Measurements from ENCODE around the gene NFKBIZ.
A peak's percentile ranks its signal among the peaks of the same experiment; 100 is the strongest.
"Not testable (repeated sequence)": the region's sequence is repeated elsewhere in the genome, so short reads cannot be mapped to it uniquely, and the experiment has no call there.

The NFKBIZ gene

DNA sequence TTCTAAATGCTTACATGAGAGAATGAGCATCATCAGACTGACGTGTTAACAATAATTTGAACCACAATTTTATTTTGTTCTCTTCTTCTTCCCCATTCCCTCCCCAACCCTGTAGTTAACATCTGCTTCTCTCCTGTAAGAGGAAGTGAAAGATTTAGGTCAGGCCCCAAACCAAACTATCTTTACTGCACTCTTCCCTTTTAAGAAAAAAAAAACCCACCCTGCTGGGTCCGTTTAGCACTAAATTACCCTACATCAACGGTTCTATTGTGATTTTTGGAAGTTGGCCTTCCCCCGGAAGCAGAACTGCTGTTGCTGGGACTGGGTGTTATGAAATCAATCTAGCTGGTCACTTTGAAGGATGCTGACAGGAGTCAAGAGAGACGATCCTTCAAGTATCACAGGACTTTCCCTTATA lies 49.4 kb downstream of the NFKBIZ start:
- DNase-seq (ENCODE audit: low read depth): peak; percentile 74
- TF ChIP-seq, protein P1, sequence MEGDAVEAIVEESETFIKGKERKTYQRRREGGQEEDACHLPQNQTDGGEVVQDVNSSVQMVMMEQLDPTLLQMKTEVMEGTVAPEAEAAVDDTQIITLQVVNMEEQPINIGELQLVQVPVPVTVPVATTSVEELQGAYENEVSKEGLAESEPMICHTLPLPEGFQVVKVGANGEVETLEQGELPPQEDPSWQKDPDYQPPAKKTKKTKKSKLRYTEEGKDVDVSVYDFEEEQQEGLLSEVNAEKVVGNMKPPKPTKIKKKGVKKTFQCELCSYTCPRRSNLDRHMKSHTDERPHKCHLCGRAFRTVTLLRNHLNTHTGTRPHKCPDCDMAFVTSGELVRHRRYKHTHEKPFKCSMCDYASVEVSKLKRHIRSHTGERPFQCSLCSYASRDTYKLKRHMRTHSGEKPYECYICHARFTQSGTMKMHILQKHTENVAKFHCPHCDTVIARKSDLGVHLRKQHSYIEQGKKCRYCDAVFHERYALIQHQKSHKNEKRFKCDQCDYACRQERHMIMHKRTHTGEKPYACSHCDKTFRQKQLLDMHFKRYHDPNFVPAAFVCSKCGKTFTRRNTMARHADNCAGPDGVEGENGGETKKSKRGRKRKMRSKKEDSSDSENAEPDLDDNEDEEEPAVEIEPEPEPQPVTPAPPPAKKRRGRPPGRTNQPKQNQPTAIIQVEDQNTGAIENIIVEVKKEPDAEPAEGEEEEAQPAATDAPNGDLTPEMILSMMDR (IDR thresholded peaks at IDR 0.05; ENCODE audit: low read depth, low read length, missing control alignments): no peak
- no peak overlapping the region for H3K4me3 ChIP-seq (ENCODE audit: low read depth, low read length)

DNA sequence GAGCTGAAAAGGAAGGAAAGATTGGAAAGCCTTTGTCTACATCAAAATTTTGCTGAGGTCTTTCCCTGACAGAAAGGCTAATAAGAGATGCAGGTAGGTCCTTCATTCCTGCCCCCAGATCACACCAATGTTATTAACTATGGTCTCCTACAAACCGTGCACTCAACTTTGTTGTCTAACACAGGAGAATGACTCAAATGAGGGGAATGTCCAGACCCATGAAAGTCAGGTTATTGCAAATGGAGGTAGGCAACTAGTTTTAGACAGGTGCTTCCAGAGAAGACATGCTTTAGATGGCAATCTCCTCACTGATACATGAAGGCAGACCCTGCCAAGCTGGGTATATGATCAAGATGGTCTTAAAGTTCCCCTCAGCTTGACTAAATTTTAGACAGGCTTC lies 51.0 kb downstream of the NFKBIZ start:
- H3K4me3 ChIP-seq (ENCODE audit: low read depth, low read length): no peak overlapping the region
- no peak for DNase-seq (ENCODE audit: low read depth)

DNA sequence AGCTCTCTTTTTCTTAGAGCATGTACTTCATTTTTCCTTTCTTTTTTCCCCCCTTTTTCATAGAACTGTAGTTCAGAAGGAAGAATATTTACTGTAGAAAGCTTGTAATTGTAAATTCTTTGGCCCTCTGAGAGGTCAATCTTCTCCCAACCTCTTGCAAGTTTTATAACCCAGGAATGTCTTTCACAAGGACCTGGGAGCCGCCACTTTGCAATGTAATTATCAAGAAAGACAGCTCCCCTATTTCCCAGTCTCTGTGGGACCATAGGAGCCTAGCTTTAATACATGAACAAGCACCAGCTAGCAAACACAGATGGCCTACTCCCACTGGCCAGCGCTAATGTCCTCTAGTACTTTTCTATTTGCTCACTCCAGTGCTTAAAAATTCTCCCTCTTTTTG lies 51.4 kb downstream of the NFKBIZ start:
- DNase-seq (ENCODE audit: low read depth): no peak
- no peak overlapping the region for H3K4me3 ChIP-seq (ENCODE audit: low read depth, low read length)
- TF ChIP-seq, protein P1 (IDR thresholded peaks at IDR 0.05; ENCODE audit: low read depth, low read length, missing control alignments): no peak

More for the DNA sequence above, 51.0 kb downstream of the NFKBIZ start:
- TF ChIP-seq, protein P1 (IDR thresholded peaks at IDR 0.05; ENCODE audit: low read depth, low read length, missing control alignments): no peak

DNA sequence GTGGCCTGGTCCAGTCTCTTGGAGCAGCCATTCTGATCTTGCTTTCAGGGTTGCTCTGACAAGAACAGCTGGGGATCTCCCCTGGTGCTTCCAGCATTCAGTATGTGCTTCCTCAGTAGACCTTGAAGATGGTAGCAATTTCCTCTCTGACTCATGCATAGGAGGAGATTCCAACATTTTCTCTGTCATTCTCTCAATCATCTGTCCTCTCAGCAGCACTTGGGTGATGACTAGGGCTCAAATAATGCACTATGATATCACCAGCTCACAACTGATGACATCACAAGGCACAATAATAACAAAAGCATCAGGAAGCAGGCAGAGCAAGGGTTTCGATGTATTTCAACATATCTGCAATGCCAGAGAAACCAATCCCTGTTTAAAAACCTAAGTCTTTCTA lies 52.7 kb downstream of the NFKBIZ start:
- no peak for DNase-seq (ENCODE audit: low read depth)

DNA sequence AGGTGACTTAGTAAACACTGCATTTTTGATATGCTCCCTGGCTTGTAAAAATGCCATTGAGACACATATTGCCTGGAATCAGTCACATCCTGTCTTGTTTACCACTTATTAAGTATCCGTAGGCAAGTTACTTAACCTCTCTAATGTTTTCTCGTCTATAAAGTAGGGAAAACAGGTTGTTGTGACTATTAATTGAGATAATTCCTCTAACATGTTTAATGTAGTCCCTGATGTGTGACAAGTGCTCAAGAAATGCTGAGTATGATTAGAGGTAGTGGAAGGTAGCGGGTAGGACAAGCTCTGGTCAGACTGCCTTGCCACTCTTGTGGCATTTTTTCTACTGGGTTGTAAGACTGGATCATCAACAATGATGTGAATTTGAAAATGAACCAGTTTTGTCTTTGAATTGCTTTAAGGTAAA lies 54.1 kb downstream of the NFKBIZ start:
- H3K4me3 ChIP-seq (ENCODE audit: low read depth, low read length): no peak overlapping the region
- TF ChIP-seq, protein P1 (IDR thresholded peaks at IDR 0.05; ENCODE audit: low read depth, low read length, missing control alignments): no peak
- DNase-seq (ENCODE audit: low read depth): no peak

More for the DNA sequence above, 52.7 kb downstream of the NFKBIZ start:
- TF ChIP-seq, protein P1 (IDR thresholded peaks at IDR 0.05; ENCODE audit: low read depth, low read length, missing control alignments): no peak
- H3K4me3 ChIP-seq (ENCODE audit: low read depth, low read length): no peak overlapping the region

DNA sequence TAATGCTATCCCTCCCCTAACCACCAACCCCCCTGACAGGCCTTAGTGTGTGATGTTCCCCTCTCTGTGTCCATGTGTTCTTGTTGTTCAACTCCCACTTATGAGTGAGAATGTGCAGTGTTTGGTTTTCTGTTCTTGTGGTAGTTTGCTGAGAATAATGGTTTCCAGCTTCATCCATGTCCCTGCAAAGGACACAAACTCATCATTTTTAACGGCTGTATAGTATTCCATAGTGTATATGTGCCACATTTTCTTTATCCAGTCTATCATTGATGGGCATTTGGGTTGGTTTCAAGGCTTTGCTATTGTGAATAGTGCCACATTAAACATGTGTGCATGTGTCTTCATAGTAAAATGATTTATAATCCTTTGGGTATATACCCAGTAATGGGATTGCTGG lies 56.3 kb downstream of the NFKBIZ start:
- not testable (repeated sequence) for H3K4me3 ChIP-seq (ENCODE audit: low read depth, low read length); DNase-seq (ENCODE audit: low read depth)
